ENCODE measurements around the gene ISOC2. TPM values are rescaled to one million over a fixed set of nuclear protein-coding genes. Genes with fewer than 3 reads are reported as not detected.
"Not testable (repeated sequence)": the region's sequence is repeated elsewhere in the genome, so short reads cannot be mapped to it uniquely, and the experiment has no call there.

ISOC2 gene
- total and polyA plus RNA-seq, 12 donors, result 42.5 to 117 (median 50.0) TPM

DNA sequence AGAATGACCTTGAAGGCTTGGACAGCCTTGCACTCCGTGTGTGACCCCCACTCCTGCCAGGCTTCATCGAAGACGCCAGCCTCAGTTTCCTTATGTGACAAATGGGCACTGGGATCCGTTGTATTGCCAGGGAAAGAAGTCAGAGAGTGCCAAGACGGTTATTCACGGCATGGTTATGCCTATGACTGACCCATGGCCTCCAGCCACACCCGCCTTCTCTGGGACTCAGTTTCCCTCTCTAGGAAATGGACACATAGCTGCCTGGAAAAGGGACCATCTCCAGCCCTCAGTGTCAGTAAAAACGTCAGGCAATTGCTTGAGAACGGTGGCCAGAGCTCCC is 52.9 kb downstream of the ISOC2 start:
- intact Hi-C loops (cut with DNase I), result loop anchor here in 1 of 10 donors (1.0 to 5.0 kb wide), 2 partner anchors 23 to 151 kb away; partner anchors contain the start of genes PPP6R1 and RPL28
- no peak for TF ChIP-seq CTCF (IDR thresholded peaks at IDR 0.05)

GRCh38 chr19:55407800-55408532 is 53.5 kb downstream of the ISOC2 start:
- H3K9me3 ChIP-seq, result peaks cover 0 to 5% (median 0%) of the 10 kb centered on the region in 11 donors
- ATAC-seq, result peak; percentile 96 to 99 (median 98)
- H3K27me3 ChIP-seq, result no peaks in the 10 kb centered on the region
- WGBS, 2 donors, result 0 to 1% methylated on average over 72 of the region's 72 CpGs
- no peak for TF ChIP-seq CTCF (IDR thresholded peaks at IDR 0.05)
- peaks cover 0 to 34% (median 14%) of the 10 kb centered on the region in 9 donors for H3K36me3 ChIP-seq
- peak; percentile 98 to 99 for DNase-seq
- H3K27ac ChIP-seq, result peak overlapping the region; percentile 88 to 99 (median 96)
- H3K4me1 ChIP-seq, result peaks cover 4 to 27% (median 17%) of the 10 kb centered on the region in 9 donors
- intact Hi-C loops (cut with DNase I), result loop anchor here in 1 of 10 donors (1.0 to 5.0 kb wide), 2 partner anchors 23 to 151 kb away; partner anchors contain the start of genes PPP6R1 and RPL28
- peak overlapping the region; percentile 77 to 99 (median 92) for H3K4me3 ChIP-seq

More for the DNA sequence above, 52.9 kb downstream of the ISOC2 start:
- peaks cover 4 to 27% (median 17%) of the 10 kb centered on the region in 9 donors for H3K4me1 ChIP-seq
- ATAC-seq (no peak), DNase-seq (no peak)
- peaks cover 0 to 28% (median 9%) of the 10 kb centered on the region in 9 donors for H3K36me3 ChIP-seq
- H3K9me3 ChIP-seq, result peaks cover 0 to 5% (median 0%) of the 10 kb centered on the region in 11 donors
- WGBS, 2 donors, result 64 to 70% methylated on average over 9 of the region's 9 CpGs
- H3K27ac ChIP-seq, result peak overlapping the region; percentile 48 to 99 (median 96)
- H3K4me3 ChIP-seq, result peak overlapping the region; percentile 30 to 99 (median 92)
- no peaks in the 10 kb centered on the region for H3K27me3 ChIP-seq

DNA sequence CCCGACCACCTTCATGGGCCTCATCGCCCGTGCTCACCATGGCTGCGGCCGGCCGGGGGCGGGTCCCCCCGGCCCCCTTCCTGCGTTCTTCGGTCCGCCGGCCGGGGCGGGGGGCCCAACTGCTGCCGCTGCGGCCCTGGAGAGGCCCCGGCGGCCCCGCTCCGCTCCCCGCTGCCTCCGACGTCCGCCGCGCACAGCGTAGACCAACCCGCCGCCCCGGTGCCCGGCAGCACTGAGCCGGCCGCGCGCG is 54.0 kb downstream of the ISOC2 start, which contains the start of gene UBE2S:
Gene UBE2S, minus strand, starts transcription at position 239 of the 250 bp plus-strand sequence. Its CDS starts 199 bp downstream, at position 40.
- H3K27me3 ChIP-seq, DNase-seq, H3K9me3 ChIP-seq, ATAC-seq: not testable (repeated sequence)
- peak within 1 kb of the TSS; percentile 77 to 99 (median 92) for H3K4me3 ChIP-seq
- peaks cover 4 to 27% (median 17%) of the 10 kb centered on the region in 9 donors for H3K4me1 ChIP-seq
- peak within 1 kb of the TSS; percentile 88 to 99 (median 96) for H3K27ac ChIP-seq
- 1 to 2% methylated on average over 30 to 36 of the region's 36 CpGs for WGBS, 2 donors
- H3K36me3 ChIP-seq, result peaks cover 0 to 39% (median 19%) of the 10 kb centered on the region in 9 donors
- intact Hi-C loops (cut with DNase I), result loop anchor here in 1 of 10 donors (5.0 kb wide), 1 partner anchor 150 kb away; the partner anchor contains the start of gene PPP6R1

DNA sequence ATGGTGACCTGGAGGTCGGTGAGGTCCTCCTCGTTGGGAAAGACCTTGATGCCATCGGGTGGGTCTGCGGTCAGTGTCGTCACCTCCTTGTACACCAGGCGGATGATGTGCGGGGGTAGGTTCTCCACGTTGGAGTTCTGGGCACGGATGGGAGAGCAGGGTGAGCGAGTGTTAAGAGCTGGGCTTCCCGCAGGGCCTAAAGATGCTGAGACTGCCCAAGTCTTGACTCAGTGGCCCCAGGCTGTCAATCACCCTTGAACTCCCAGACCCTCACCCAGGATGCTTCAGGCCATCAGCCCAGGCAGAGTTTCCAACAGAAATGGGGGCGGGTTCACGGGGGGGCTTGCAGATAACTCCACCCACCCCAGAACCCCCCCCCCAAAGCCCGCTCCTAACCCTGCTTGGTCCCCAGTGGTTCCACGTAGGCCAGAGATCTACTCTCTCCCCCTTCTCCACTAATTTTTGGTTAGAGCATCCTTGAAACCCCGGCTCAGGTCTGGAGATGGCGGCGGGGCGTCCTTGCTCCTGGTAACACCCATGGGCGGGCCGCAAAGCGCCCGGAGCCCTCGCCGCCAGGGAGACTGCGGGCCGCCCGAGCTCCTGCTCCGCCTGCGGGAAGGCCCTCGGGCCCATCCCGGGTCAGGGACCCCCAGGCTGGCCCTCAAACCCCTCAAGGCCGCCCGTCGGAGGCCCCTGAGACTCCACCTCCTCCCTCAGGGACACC is 54.5 kb downstream of the ISOC2 start:
- H3K27ac ChIP-seq, result peak overlapping the region; percentile 88 to 99 (median 96)
- intact Hi-C loops (cut with DNase I), result loop anchor here in 1 of 10 donors (5.0 kb wide), 1 partner anchor 150 kb away; the partner anchor contains the start of gene PPP6R1
- DNase-seq (no peak), ATAC-seq (peak in 4 of 8 donors; percentile 1 to 7 (median 6))
- TF ChIP-seq CTCF (IDR thresholded peaks at IDR 0.05), result no peak
- no peaks in the 10 kb centered on the region for H3K27me3 ChIP-seq
- WGBS, 2 donors, result 10 to 14% methylated on average over 34 to 35 of the region's 35 CpGs
- H3K36me3 ChIP-seq, result peaks cover 0 to 44% (median 21%) of the 10 kb centered on the region in 9 donors
- peak overlapping the region; percentile 77 to 99 (median 92) for H3K4me3 ChIP-seq
- peaks cover 0 to 5% (median 0%) of the 10 kb centered on the region in 11 donors for H3K9me3 ChIP-seq
- peaks cover 4 to 27% (median 17%) of the 10 kb centered on the region in 9 donors for H3K4me1 ChIP-seq
